ENCODE measurements around the gene ARL5C.

Gene ARL5C, protein sequence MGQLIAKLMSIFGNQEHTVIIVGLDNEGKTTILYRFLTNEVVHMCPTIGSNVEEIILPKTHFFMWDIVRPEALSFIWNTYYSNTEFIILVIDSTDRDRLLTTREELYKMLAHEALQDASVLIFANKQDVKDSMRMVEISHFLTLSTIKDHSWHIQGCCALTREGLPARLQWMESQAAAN

DNA sequence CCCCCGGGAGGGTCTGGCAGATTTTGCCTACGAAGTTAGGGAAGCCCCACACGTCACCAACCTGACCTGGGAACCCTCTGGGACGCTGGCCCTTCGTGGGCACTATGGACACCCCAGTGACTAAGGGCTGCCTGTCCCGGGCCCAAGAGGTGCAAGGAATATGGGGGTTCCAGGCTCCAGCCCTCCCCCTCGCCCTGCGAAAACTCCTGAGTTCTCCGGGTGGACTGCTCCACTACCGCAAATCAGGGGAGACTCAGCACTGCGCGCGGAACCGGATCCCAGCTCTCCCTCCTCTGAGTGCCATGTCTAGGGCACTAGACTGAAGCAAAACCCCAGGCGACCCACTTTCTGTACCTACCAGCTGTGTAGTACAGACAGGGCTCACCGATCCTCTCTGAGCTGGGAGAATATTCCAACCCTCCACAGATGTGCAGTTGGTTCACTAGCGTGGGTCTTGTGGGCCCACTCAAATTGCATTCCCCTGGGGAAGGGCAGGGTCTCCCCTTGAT lies at the start of gene ARL5C:
Gene ARL5C, minus strand, starts transcription at position 321 of the 509 bp plus-strand sequence. CDS start 401 bp downstream, outside the sequence.
- Histone ChIP-seq H3K27me3 (ENCODE audit: control insufficient read depth, insufficient read depth, low read length) (peaks cover 28% of the 10 kb centered on the region), H3K4me3 (ENCODE audit: low read depth, low read length) (peak within 1 kb of the TSS; percentile 91), H3K9ac (ENCODE audit: low read depth, low read length) (peak within 1 kb of the TSS; percentile 70), H3K9me3 (ENCODE audit: control insufficient read depth, insufficient read depth, low read length) (no peaks in the 10 kb centered on the region), H3K36me3 (ENCODE audit: control insufficient read depth, insufficient read depth, low read length) (no peaks in the 10 kb centered on the region), H3K4me1 (ENCODE audit: control insufficient read depth, insufficient read depth, low read length) (peaks cover 7% of the 10 kb centered on the region)

DNA sequence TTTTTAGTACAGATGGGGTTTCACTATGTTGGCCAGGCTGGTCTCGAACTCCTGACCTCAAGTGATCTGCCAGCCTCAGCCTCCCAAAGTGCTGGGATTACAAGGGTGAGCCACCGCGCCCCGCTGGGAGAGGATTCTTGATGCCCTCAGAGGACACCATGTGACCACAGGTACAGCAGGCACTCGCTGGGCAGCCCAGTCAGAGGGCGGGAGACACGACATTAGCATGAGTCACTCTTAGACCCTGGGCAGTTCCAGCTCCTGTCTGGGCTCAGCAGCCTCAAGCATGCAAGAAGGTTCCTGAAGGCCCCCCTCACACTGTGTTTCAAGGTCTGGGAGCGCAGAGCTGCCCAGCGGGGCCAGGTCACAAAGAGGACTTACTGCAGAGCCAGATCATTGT lies 47.9 kb upstream of the ARL5C start:
- no peak overlapping the region for H3K9ac ChIP-seq (ENCODE audit: low read depth, low read length)
- peaks cover 7% of the 10 kb centered on the region for H3K4me1 ChIP-seq (ENCODE audit: control insufficient read depth, insufficient read depth, low read length)
- H3K9me3 ChIP-seq (ENCODE audit: control insufficient read depth, insufficient read depth, low read length), result no peaks in the 10 kb centered on the region
- H3K36me3 ChIP-seq (ENCODE audit: control insufficient read depth, insufficient read depth, low read length), result no peaks in the 10 kb centered on the region
- H3K27me3 ChIP-seq (ENCODE audit: control insufficient read depth, insufficient read depth, low read length), result peaks cover 22% of the 10 kb centered on the region
- H3K4me3 ChIP-seq (ENCODE audit: low read depth, low read length), result no peak overlapping the region

DNA sequence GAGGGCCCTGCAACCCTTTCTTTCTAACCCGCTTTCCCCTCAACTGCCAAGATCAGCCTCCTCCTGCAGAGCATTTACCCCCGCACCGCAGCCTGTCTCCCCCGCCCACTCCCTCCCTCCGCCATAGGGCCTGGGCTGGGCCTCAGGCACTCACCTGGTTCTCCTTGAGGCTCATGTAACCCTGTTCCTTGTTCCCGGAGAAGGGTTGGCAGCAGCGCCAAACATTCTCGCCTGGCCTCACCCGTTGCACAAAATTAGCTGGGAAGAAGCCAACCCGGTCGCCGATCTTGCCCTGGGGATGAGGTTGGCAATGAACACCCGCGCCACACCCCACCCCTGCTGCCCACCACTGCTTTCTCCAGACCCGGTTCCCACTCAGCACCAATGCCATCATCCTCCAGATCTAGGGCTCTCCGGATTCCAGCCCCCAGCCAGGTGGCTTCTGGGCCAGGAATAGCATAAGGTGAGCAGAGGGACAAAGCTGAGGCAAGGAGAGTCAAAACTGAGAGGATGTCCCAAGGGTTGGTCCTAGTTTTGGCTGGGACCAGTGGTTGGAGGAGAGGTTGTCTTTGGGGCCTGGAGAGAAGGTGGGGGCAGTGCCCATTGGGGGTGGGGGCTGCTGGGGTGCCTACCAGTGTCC lies 47.0 kb upstream of the ARL5C start:
- H3K27me3 ChIP-seq (ENCODE audit: control insufficient read depth, insufficient read depth, low read length), result peaks cover 14% of the 10 kb centered on the region
- no peak overlapping the region for H3K4me3 ChIP-seq (ENCODE audit: low read depth, low read length)
- peaks cover 13% of the 10 kb centered on the region for H3K4me1 ChIP-seq (ENCODE audit: control insufficient read depth, insufficient read depth, low read length)
- H3K36me3 ChIP-seq (ENCODE audit: control insufficient read depth, insufficient read depth, low read length), result no peaks in the 10 kb centered on the region
- no peaks in the 10 kb centered on the region for H3K9me3 ChIP-seq (ENCODE audit: control insufficient read depth, insufficient read depth, low read length)
- no peak overlapping the region for H3K9ac ChIP-seq (ENCODE audit: low read depth, low read length)

DNA sequence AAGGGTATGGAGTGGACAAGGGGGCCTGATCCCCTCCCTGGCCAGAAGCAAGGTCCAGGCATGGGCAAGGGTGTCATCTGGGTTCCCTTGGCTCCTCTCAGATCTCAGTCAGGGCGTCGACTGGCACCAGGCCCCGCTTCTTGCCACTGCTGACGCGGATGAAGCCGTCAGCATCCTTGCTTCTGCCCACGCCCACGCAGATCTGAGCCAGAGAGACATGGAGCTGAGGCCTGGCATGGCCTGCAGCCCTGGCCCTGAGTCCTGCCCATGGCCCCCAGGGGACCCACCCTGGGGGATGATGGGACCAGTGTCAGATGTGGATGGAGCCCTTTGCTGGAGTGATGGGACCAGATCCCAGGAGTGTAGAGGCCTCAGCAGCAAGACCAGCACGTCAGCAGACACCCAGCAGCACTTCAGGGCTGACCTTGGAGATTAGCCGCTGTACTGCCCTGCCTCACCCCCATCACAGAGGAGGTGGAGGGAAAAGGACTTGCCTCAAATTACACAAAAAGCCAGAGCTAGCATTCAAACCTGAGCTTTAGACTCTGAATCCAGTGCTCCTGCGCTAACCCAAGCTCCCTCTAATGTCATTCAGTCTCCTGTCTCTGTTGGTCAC lies 46.3 kb upstream of the ARL5C start:
- no peak overlapping the region for H3K4me3 ChIP-seq (ENCODE audit: low read depth, low read length)
- H3K9ac ChIP-seq (ENCODE audit: low read depth, low read length), result no peak overlapping the region
- peaks cover 10% of the 10 kb centered on the region for H3K27me3 ChIP-seq (ENCODE audit: control insufficient read depth, insufficient read depth, low read length)
- H3K4me1 ChIP-seq (ENCODE audit: control insufficient read depth, insufficient read depth, low read length), result peaks cover 15% of the 10 kb centered on the region
- H3K36me3 ChIP-seq (ENCODE audit: control insufficient read depth, insufficient read depth, low read length), result no peaks in the 10 kb centered on the region
- no peaks in the 10 kb centered on the region for H3K9me3 ChIP-seq (ENCODE audit: control insufficient read depth, insufficient read depth, low read length)

DNA sequence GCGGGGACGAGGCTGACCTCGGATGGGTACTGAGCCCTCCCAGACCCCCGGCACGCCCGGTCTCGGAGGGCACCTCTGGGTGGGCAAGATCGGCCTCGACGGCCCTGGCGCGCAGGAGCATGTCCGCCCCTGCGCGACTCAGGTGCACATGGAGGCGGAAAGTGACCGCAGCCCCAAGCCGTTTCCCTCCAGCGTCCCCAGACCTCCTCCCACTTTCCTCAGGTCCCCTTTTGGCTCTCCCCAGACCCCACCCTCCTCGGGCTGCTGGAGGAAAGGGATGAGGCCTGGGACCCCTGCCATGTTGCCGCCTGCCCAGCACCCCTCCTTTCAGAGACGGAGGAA lies 44.1 kb upstream of the ARL5C start:
- H3K4me1 ChIP-seq (ENCODE audit: control insufficient read depth, insufficient read depth, low read length), result peaks cover 17% of the 10 kb centered on the region
- peaks cover under 1% of the 10 kb centered on the region for H3K36me3 ChIP-seq (ENCODE audit: control insufficient read depth, insufficient read depth, low read length)
- H3K4me3 ChIP-seq (ENCODE audit: low read depth, low read length), result peak overlapping the region; percentile 61
- H3K9me3 ChIP-seq (ENCODE audit: control insufficient read depth, insufficient read depth, low read length), result no peaks in the 10 kb centered on the region
- peak overlapping the region; percentile 54 for H3K9ac ChIP-seq (ENCODE audit: low read depth, low read length)
- peaks cover 3% of the 10 kb centered on the region for H3K27me3 ChIP-seq (ENCODE audit: control insufficient read depth, insufficient read depth, low read length)

DNA sequence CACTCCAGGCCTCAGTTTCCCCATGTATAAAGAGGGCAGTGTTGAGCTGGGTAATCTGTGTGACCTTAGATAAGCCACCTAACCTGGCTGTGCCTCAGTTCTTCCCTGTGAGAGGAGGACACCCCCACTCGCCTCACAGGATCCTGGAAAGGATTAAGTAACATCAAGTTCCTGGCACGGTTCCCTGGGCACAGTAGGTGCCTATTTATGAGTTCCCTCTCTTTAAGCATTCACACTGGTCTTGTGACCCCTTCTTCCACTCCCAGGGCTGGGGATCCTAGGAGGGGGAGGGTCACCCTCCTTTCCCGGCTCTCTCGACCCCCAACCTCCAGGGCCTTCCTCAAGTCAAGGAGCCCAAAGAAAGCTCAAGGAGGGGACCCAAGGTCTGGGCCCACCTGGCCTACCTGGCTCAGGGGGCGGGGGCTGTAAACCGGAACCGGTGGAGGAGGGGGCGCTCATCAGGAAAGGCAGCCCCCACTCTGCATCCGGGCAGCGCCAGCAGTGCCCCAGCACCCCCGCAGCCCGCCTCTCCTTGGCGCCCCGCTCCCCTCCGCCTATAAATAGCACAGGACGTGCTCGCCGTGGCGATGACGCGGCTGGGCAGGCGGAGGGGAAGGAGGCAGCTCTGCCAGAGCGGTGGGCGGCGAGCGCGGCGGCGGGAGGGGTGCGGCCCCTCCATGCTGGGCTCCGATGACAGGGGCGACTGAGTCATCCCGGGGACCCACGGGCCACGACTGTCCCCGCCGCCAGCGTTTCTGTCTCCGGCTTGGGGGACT lies 43.5 kb upstream of the ARL5C start:
- Histone ChIP-seq H3K36me3 (ENCODE audit: control insufficient read depth, insufficient read depth, low read length) (peaks cover 6% of the 10 kb centered on the region), H3K4me3 (ENCODE audit: low read depth, low read length) (peak overlapping the region; percentile 61), H3K9me3 (ENCODE audit: control insufficient read depth, insufficient read depth, low read length) (no peaks in the 10 kb centered on the region), H3K9ac (ENCODE audit: low read depth, low read length) (peak overlapping the region; percentile 54), H3K27me3 (ENCODE audit: control insufficient read depth, insufficient read depth, low read length) (peaks cover 3% of the 10 kb centered on the region), H3K4me1 (ENCODE audit: control insufficient read depth, insufficient read depth, low read length) (peaks cover 17% of the 10 kb centered on the region)

DNA sequence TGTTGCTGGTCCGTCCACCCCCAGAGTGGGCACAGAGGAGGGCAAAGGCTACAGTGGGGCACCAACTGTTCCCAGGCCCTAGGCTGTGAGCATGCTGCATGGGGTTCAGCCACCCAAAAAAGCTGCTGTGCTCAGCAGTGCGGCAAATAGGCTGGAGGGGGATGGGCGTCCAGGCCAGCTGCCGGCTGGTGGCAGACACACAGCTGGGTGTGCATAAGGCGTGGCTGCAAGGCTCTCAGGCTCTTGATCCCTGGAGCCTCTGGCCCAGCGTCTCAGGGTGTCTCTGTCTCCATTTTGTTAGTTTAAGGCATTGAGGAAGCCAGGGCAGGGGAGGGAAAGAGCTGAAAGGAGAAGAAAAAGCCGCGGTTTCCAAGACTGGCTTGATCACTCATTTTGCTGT lies 42.9 kb upstream of the ARL5C start:
- Histone ChIP-seq H3K4me3 (ENCODE audit: low read depth, low read length) (peak overlapping the region; percentile 61), H3K4me1 (ENCODE audit: control insufficient read depth, insufficient read depth, low read length) (peaks cover 17% of the 10 kb centered on the region), H3K9ac (ENCODE audit: low read depth, low read length) (no peak overlapping the region), H3K27me3 (ENCODE audit: control insufficient read depth, insufficient read depth, low read length) (peaks cover 3% of the 10 kb centered on the region), H3K9me3 (ENCODE audit: control insufficient read depth, insufficient read depth, low read length) (no peaks in the 10 kb centered on the region), H3K36me3 (ENCODE audit: control insufficient read depth, insufficient read depth, low read length) (peaks cover 12% of the 10 kb centered on the region)

DNA sequence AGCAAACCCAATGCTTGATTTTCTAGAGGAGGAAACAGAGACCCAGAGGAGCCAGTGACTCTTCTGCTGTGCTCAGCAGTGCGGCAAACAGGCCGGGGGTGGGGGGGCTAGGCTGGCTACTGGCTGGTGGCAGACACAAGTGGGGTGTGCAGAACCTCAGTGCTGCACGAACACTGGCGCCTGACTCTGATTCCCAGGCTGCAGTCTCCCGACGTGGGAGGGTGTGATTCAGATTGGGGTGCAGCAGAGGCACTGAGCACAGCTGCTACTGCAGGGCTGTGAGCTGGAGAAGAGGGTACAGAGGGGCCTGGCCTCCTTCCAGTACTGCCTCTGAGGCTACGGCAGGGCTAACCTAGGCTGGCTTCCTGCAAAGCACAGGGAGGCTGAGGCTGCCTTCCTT lies 42.2 kb upstream of the ARL5C start:
- Histone ChIP-seq H3K4me1 (ENCODE audit: control insufficient read depth, insufficient read depth, low read length) (peaks cover 17% of the 10 kb centered on the region), H3K27me3 (ENCODE audit: control insufficient read depth, insufficient read depth, low read length) (peaks cover 3% of the 10 kb centered on the region), H3K9me3 (ENCODE audit: control insufficient read depth, insufficient read depth, low read length) (no peaks in the 10 kb centered on the region), H3K9ac (ENCODE audit: low read depth, low read length) (no peak overlapping the region), H3K36me3 (ENCODE audit: control insufficient read depth, insufficient read depth, low read length) (peaks cover 17% of the 10 kb centered on the region), H3K4me3 (ENCODE audit: low read depth, low read length) (no peak overlapping the region)

DNA sequence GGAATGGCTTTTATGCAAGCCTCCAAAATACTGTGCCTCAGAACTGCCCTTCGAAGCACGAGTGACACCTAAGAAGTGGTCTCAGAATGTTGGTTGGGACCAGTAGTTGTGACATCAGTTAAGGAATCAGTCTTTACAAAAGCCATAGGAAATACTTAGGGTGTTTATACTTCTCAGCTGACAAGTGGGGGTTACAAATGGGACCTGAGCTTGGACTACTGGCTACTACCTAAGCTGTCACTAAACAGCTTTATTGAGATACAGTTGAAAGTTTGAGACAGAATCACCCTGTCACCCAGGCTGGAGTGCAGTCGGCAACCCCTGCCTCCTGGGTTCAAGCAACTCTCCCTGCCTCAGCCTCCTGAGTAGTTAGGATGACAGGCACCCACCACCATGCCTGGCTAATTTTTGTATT lies 39.2 kb upstream of the ARL5C start:
- H3K4me1 ChIP-seq (ENCODE audit: control insufficient read depth, insufficient read depth, low read length), result peaks cover 15% of the 10 kb centered on the region
- no peak overlapping the region for H3K4me3 ChIP-seq (ENCODE audit: low read depth, low read length)
- H3K9me3 ChIP-seq (ENCODE audit: control insufficient read depth, insufficient read depth, low read length), result no peaks in the 10 kb centered on the region
- no peak overlapping the region for H3K9ac ChIP-seq (ENCODE audit: low read depth, low read length)
- peaks cover 2% of the 10 kb centered on the region for H3K27me3 ChIP-seq (ENCODE audit: control insufficient read depth, insufficient read depth, low read length)
- peaks cover 37% of the 10 kb centered on the region for H3K36me3 ChIP-seq (ENCODE audit: control insufficient read depth, insufficient read depth, low read length)

DNA sequence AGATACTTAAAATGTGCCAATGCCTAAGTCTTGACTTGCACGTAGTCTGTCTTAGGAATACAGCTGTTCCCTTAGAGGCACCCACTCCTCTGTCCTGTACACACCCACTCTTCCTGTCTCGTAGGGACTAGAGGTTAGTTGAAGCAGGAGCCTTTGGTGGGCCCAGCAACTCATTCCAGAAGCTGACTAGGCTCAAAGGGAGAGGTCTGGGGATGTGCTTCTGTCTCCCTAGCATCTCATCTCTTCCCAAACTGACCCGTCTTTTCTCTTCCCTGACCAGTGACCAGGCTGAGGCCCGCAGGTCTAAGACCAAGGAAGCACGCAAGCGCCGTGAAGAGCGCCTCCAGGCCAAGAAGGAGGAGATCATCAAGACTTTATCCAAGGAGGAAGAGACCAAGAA lies 38.3 kb upstream of the ARL5C start:
- Histone ChIP-seq H3K4me3 (ENCODE audit: low read depth, low read length) (no peak overlapping the region), H3K27me3 (ENCODE audit: control insufficient read depth, insufficient read depth, low read length) (no peaks in the 10 kb centered on the region), H3K9me3 (ENCODE audit: control insufficient read depth, insufficient read depth, low read length) (no peaks in the 10 kb centered on the region), H3K36me3 (ENCODE audit: control insufficient read depth, insufficient read depth, low read length) (peaks cover 37% of the 10 kb centered on the region), H3K4me1 (ENCODE audit: control insufficient read depth, insufficient read depth, low read length) (peaks cover 14% of the 10 kb centered on the region), H3K9ac (ENCODE audit: low read depth, low read length) (no peak overlapping the region)

DNA sequence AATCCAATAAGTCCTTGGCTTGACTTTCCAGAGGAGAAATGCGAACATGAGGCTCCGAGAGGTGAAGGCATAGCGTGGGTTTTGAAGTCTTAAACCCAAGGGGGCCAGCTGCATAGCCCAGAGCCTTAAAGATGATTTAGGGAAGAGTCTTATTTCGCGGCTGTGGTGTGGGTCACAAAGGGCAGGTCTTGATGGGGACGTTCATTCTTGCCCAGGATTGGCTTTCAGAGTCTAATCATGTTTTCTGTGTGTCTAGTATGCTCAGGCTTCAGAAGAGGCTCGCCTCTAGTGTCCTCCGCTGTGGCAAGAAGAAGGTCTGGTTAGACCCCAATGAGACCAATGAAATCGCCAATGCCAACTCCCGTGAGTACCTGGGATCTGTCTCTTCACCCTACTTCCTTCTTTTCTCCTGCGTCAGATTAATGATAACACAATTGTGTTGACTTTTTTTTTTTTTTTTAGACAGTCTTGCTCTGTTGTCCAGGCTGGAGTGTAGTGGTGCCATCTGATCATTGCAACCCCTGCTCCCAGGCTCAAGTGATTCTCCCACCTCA lies 35.1 kb upstream of the ARL5C start:
- no peaks in the 10 kb centered on the region for H3K27me3 ChIP-seq (ENCODE audit: control insufficient read depth, insufficient read depth, low read length)
- H3K9me3 ChIP-seq (ENCODE audit: control insufficient read depth, insufficient read depth, low read length), result no peaks in the 10 kb centered on the region
- H3K36me3 ChIP-seq (ENCODE audit: control insufficient read depth, insufficient read depth, low read length), result peaks cover 37% of the 10 kb centered on the region
- H3K4me1 ChIP-seq (ENCODE audit: control insufficient read depth, insufficient read depth, low read length), result peaks cover 8% of the 10 kb centered on the region
- peak overlapping the region; percentile 83 for H3K4me3 ChIP-seq (ENCODE audit: low read depth, low read length)
- H3K9ac ChIP-seq (ENCODE audit: low read depth, low read length), result peak overlapping the region; percentile 100

All from iPS-15b (cell line).